GM19467 (cell line): ENCODE measurements around the gene PTGES2.
"Not testable (repeated sequence)": the region's sequence is repeated elsewhere in the genome, so short reads cannot be mapped to it uniquely, and the experiment has no call there.

Source experiments
- ATAC-seq: cut with Tn5 transposase; IDR thresholded peaks from one replicate; pipeline ENCODE4 v1.9.1; 2021; ENCODE audit warnings: mild to moderate bottlenecking, moderate library complexity; ENCODE audit not compliant: unreplicated experiment

PTGES2 gene

DNA sequence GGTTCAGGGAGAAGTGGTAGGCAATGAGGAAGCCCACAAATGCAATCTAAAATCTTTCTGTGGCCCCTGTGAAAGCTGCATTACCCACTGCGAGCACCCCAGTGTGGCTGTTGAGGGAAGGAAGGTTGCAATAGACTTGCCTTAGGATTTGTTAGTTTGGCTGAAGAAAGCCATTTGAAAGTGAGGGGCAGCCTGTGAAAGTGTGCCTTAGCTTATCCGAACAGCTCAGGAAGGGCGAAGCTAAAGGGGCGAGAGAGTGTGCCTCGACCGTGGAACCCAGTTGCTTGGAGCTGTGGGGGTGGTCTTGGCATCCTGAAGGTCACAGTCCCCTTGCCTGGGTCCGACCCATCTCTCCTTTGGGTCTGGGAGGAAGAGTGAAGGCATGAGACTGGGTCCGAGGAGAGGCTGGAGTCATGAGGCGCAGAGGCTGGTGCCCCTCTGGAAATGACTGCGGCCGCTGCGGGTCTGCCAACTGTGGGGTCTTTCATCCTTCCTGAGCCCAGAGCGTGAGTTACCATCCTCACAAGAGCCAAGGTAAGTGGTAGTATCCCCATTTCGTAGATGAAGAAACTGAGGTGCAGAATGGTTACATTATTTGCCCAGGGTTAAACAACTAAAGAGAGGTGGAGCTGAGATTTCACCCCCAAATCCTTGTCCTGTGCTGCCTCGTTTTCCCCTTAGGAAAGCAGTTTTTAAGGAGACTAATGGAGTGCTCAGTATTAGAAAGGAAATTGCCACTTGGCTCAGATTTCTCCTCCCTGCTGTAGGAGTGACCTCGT lies 35.1 kb downstream of the PTGES2 start:
- no peak for ATAC-seq

- no peak for ATAC-seq
Measured at GRCh38 chr9:128091571-128091970, 36.0 kb downstream of the PTGES2 start.

GRCh38 chr9:128091144-128091543 lies 36.4 kb downstream of the PTGES2 start:
- no peak for ATAC-seq

DNA sequence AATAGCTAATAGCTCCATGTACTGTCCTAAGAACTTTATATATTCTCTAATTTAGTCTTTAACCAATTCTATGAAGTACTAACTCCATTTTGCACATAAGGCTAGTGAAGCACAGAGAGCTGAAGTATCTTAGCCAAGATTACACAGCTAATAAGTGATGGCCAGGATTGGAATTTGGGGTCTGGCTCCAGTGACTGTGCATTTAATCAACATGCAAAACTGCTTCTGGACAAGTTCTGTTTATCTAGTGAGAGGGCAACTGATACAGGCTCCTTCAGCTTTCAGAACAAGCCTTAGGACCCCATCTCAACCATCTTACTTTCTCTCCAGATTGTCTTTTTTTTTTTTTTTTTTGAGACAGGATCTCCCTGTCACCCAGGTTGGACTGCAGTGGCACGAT lies 38.2 kb downstream of the PTGES2 start:
- ATAC-seq = no peak

- ATAC-seq = no peak
Measured at GRCh38 chr9:128088253-128088945, 39.1 kb downstream of the PTGES2 start.

DNA sequence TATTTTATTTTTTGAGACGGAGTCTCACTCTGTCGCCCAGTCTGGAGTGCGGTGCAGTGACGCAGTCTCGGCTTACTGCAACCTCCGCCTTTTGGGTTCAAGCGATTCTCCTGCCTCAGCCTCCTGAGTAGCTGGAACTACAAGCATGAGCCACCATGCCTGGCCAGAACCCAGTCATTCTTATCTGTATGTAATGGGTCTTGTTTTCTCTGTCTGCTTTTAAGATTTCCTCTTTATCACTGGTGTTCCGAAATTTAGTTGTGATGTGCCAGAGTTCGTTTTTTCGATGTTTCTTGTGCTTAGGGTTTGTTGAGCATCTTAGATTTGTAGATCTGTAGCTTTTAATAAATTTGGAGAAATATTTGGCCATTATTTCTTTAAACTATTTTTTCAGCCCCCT lies 40.3 kb downstream of the PTGES2 start:
- no peak for ATAC-seq

DNA sequence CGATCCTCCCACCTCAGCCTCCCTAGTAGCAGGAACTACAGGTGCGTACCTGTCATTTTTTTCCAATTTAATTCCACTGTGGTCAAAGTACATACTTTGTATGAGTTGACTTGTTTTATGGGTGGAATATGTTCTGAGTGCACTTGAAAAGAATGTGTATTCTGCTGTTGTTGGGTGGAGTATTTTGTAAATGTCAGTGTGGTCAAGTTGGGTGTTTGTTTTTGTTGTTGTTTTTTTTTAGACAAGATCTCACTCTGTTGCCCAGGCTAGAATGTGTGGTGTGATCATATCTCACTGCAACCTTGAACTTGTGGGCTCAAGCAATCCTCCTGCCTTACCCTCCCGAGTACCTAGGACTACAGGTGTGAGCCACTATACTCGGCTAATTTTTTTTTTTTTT lies 41.6 kb downstream of the PTGES2 start:
- no peak for ATAC-seq

GRCh38 chr9:128084746-128085145 lies 42.8 kb downstream of the PTGES2 start:
- no peak for ATAC-seq

DNA sequence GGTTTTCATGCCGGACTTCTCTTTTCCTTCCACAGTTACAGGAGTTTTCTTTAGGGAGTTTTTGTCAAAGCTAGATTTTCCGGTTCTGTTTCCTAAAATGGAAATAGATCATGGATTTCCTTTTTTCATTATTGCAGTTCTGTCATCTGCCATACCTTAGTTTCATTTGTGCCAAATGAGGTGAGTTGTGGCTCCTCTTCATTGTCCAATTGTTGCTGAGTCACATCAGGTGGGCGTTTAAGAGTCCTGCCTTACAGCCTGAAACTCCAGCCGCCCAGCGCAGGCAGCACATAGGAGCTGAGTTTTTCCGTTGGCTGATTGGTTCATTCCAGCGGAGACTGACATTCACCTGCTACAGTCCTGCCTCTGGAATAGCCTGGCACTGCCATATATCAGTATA lies 45.4 kb downstream of the PTGES2 start:
- no peak for ATAC-seq

DNA sequence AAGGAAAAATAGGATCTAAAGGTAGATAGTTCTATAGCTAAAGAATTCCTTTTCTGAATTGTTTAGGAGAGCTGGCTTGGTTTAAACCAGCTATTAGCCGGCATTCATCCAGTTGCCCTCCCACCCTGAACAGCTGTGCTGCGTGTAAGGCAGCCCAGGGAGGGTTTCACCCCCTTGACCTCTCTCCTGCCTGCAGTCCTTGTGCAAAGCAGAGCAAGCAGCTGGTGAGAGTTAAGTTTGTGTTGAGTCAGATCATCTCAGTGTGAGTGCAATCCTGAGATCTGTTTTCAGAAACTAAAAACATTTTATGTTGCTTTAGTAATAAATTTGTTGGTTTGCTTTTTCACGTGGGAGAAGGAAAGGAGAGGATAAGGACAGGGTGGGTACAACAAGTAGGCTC lies 46.5 kb downstream of the PTGES2 start:
- ATAC-seq = no peak

DNA sequence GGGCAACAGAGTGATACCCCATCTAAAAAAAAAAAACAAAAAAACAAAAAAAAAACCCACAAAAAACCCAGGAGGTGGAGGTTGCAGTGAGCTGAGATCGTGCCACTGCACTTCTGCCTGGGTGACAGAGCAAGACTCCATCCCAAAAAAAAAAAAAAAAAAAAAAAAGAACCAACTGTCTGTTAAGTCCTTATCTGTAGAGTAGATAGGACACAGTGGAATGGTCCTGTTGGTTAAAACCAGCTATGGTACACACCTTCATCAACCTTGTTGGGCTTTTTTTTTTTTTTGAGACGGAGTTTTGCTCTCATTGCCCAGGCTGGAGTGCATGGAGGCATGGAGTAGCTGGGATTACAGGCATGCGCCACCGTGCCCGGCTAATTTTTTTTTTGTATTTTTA lies 47.3 kb downstream of the PTGES2 start:
- no peak for ATAC-seq

DNA sequence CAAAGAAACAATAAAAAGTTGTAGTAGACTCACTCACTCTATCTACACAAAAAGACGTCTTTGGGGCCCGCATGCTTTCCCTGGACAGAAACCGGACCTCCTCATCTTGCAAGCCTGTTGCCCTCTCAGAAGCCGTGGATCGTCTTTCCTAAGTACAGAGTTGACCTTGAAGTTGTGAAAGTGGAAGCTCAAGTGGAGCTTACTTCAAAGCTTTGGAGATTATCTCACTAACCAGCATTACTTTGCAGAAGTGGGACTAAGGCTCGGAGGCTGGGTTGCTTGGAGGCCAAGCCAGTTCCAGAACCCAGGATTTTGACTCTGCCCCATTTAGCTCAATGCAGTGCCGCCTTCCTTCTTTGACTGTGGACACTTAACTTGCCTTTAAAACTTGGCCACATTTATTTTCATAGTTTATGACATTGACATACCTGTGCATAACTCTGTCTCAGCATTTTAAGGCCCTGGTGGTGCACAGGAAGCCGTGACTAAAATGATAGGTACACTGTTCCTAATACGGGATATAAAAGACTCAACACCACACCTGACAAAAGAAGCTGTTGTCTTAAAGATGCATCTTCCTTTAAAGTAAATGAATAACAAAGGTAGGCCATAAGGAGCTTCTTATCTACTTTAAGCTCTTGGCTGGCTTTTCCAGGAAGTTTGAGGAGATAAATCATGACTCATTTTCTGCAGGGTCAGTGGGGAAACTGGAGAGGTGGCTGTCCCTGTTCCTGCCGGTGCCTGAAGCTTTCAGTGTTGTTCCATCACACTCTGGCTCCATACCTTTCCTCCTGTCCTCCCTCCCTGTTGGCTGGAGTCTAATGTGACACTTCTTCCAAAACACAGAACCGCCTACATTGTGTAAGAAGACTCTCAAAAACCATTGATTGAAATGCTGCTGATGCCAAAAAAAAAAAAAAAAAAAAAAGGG lies 48.8 kb downstream of the PTGES2 start:
- no peak for ATAC-seq

GRCh38 chr9:128077847-128078503 lies 49.6 kb downstream of the PTGES2 start:
- no peak for ATAC-seq

GRCh38 chr9:128073253-128073886 lies 54.2 kb downstream of the PTGES2 start:
- no peak for ATAC-seq

GRCh38 chr9:128072144-128073021 lies 55.1 kb downstream of the PTGES2 start:
- ATAC-seq = no peak

DNA sequence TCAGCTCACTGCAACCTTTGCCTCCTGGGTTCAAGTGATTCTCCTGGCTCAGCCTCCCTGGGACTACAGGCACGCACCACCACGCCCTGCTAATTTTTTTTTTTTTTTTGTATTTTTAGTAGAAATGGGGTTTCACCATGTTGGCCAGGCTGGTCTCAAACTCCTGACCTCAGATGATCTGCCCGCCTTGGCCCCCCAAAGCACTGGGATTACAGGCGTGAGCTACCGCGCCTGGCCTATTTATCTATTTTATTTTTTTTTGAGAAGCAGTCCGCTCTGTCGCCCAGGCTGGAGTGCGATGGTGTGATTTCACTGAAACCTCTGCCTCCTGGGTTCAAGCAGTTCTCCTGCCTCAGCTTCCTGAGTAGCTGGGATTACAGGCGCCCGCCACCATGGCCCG lies 56.1 kb downstream of the PTGES2 start:
- not testable (repeated sequence) for ATAC-seq

- no peak for ATAC-seq
Measured at GRCh38 chr9:128070874-128071273, 56.7 kb downstream of the PTGES2 start.
